Lower leg skin (tissue), 4 donors: Measurements from ENCODE around the gene TAF12. TPM values are rescaled to one million over a fixed set of nuclear protein-coding genes. Genes with fewer than 3 reads are reported as not detected.

ENCODE experiments used
- DNase-seq, 2 donors: peaks; one replicate each; pipeline ENCODE4 v3.0.0-alpha.2; 2019; ENCODE audit warnings: low spot score in 2 of 2
- H3K4me3 ChIP-seq: fragments of 200-600 bp; sonication (generic); 2 replicates; pipeline ENCODE4 v1.5.1; 2017; ENCODE audit warnings: mild to moderate bottlenecking, low read depth; ENCODE audit not compliant: poor library complexity, severe bottlenecking
- POLR2A ChIP-seq, 2 donors: fragments of 450-650 bp; IDR thresholded peaks; one replicate each; pipeline ENCODE4 v1.6.1; 2016 to 2017; ENCODE audit warnings: antibody characterized with exemption in 2 of 2, mild to moderate bottlenecking in 1 of 2, moderate library complexity in 1 of 2
- WGBS, 2 donors: methylation state at CpG; one replicate each; pipeline ENCODE4 v1.1.5; 2018; 5-methylcytosine and 5-hydroxymethylcytosine counted together
- intact Hi-C: fragments of 100-400 bp; cut with DNase I; formaldehyde crosslinking; loops from one replicate; pipeline ENCODE4 v1.15.0; 2023; ENCODE audit warnings: low total_unique reads
- total RNA-seq, 4 donors: library from RNA; depleted of rRNA; stranded (reverse); fragments of >200 nt; gene quantifications; one replicate each; pipeline ENCODE4 v1.1.0, GENCODE V29; 2016
- TF ChIP-seq, protein P1 (sequence below), 3 donors: fragments of 450-650 bp; IDR thresholded peaks; one replicate each; pipeline ENCODE4 v1.5.1; 2016; ENCODE audit warnings: antibody characterized with exemption in 3 of 3, mild to moderate bottlenecking in 3 of 3, moderate library complexity in 2 of 3

TAF12 gene
- total RNA-seq, 4 donors from 2014 or later, result 19.3 to 28.8 (median 24.0) TPM

- 93% methylated on average over 20 of the region's 20 CpGs for WGBS, 2 donors
- no peak for TF ChIP-seq POLR2A (IDR thresholded peaks at IDR 0.05)
- TF ChIP-seq, protein P1, sequence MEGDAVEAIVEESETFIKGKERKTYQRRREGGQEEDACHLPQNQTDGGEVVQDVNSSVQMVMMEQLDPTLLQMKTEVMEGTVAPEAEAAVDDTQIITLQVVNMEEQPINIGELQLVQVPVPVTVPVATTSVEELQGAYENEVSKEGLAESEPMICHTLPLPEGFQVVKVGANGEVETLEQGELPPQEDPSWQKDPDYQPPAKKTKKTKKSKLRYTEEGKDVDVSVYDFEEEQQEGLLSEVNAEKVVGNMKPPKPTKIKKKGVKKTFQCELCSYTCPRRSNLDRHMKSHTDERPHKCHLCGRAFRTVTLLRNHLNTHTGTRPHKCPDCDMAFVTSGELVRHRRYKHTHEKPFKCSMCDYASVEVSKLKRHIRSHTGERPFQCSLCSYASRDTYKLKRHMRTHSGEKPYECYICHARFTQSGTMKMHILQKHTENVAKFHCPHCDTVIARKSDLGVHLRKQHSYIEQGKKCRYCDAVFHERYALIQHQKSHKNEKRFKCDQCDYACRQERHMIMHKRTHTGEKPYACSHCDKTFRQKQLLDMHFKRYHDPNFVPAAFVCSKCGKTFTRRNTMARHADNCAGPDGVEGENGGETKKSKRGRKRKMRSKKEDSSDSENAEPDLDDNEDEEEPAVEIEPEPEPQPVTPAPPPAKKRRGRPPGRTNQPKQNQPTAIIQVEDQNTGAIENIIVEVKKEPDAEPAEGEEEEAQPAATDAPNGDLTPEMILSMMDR (IDR thresholded peaks at IDR 0.05), result no peak
- no peak for DNase-seq
- no peak overlapping the region for H3K4me3 ChIP-seq
- intact Hi-C loops, result no loop called here
Measured at GRCh38 chr1:28671254-28671780, 28.4 kb upstream of the TAF12 start.

GRCh38 chr1:28668956-28669723, 26.3 kb upstream of the TAF12 start:
- intact Hi-C loops, result no loop called here
- WGBS, 2 donors, result 0 to 1% methylated on average over 27 of the region's 63 CpGs
- TF ChIP-seq, protein P1 (IDR thresholded peaks at IDR 0.05), result no peak
- no peak for TF ChIP-seq POLR2A (IDR thresholded peaks at IDR 0.05)
- DNase-seq, result peak in 1 of 2 donors; percentile 89
- peak overlapping the region; percentile 94 for H3K4me3 ChIP-seq

DNA sequence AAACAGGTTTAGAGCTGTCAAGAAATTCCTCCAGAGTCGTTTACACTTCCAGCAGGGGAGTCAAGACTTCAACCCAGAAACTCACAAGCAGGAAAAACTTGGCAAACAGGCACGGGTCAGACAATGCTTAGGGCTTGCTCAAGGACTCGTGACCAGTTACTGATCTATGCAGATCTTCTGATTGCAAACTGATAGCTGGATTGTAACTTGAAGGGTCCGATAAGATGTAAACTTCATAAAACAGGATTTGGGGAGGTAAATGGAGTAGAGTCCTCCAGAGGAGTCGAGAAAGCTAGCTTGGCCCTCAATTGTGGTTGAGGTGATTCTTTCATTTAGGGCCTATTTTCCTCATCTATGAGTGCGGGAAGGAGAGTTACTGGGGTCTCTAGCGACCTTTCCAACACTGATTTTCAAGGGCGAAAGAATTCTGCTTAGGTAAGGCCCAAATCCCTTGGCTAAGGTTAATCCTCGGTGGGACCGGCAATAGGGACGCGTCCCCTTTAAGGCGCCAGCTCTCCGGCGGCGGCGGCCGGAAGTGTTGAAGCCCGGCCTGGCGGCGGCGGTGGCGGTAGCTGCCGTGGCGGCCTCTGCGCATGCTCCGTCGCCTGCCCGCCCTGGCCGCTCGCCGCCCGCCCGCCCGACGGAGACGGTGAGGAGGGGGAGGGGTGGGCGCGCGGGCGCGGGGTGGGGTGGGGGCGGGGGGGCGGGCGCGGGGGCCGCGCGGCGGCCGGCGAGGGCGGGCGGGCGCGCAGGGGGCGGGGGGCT, 25.5 kb upstream of the TAF12 start, which contains the start of gene GMEB1:
Gene GMEB1 (plus strand): TSS at position 594 of the 765 bp plus-strand sequence. CDS start 14,829 bp downstream, outside the sequence.
- no peak for TF ChIP-seq POLR2A (IDR thresholded peaks at IDR 0.05)
- TF ChIP-seq, protein P1 (IDR thresholded peaks at IDR 0.05), result no peak
- peak; percentile 71 to 96 for DNase-seq
- WGBS, 2 donors, result 0 to 2% methylated on average over 13 to 25 of the region's 57 CpGs
- intact Hi-C loops, result no loop called here
- peak within 1 kb of the TSS; percentile 94 for H3K4me3 ChIP-seq

- WGBS, 2 donors, result 97 to 98% methylated on average over 12 of the region's 12 CpGs
- TF ChIP-seq, protein P1 (IDR thresholded peaks at IDR 0.05), result no peak
- TF ChIP-seq POLR2A (IDR thresholded peaks at IDR 0.05), result no peak
- intact Hi-C loops, result no loop called here
- no peak for DNase-seq
- H3K4me3 ChIP-seq, result no peak overlapping the region
Measured at GRCh38 chr1:28666806-28667205, 23.9 kb upstream of the TAF12 start.

- intact Hi-C loops, result no loop called here
- TF ChIP-seq, protein P1 (IDR thresholded peaks at IDR 0.05), result no peak
- no peak for TF ChIP-seq POLR2A (IDR thresholded peaks at IDR 0.05)
- 79 to 82% methylated on average over 7 of the region's 7 CpGs for WGBS, 2 donors
- H3K4me3 ChIP-seq, result no peak overlapping the region
- DNase-seq, result no peak
Measured at GRCh38 chr1:28663871-28664470, 21.1 kb upstream of the TAF12 start.
